Placental pericyte (primary cell): ENCODE data around the gene PLSCR1. TPM values are rescaled to one million over a fixed set of nuclear protein-coding genes. Genes with fewer than 3 reads are reported as not detected.
A peak's percentile ranks its signal among the peaks of the same experiment; 100 is the strongest.

ENCODE experiments used
- small RNA-seq: library from RNA; depleted of rRNA; stranded (forward); fragments of <200 nt; gene quantifications from one replicate; pipeline ENCODE3, GENCODE V24; 2012; ENCODE audit warnings: low replicate concordance
- total RNA-seq: library from RNA; depleted of rRNA; stranded (reverse); fragments of >200 nt; gene quantifications from 2 replicates; pipeline ENCODE4 v1.2.3, GENCODE V29; 2012

PLSCR1 gene
- 42.5 and 54.7 TPM in 2 replicates for total RNA-seq

GRCh38 chr3:146544002-146544928 is at the start of gene PLSCR1:
TSS of gene PLSCR1 (minus strand) at chr3:146544607. CDS start at chr3:146536552, 8,055 bp downstream.

GRCh38 chr3:146469150-146470017 is 75.0 kb downstream of the PLSCR1 start, which contains the start of gene PLSCR2:
TSS of gene PLSCR2 (minus strand) at chr3:146469561. CDS start at chr3:146459904, 9,657 bp downstream.

Small RNAs within 50 kb of the gene (small RNA-seq; reads per million reads assigned to genes)
- 0.62 reads per million, percentile 26 among the genes with 10 or more reads in this experiment for gene RNU6-428P

Other genes starting within 250 kb of the PLSCR1 start
- gene PLSCR2, start 75.0 kb downstream of the PLSCR1 start, total RNA-seq, result not detected in 2 replicates
- not detected in 2 replicates for gene PLSCR5, start 60.7 kb upstream of the PLSCR1 start, total RNA-seq